Suprapubic skin (tissue), 4 donors: ENCODE results near the gene ITK. TPM values are rescaled to one million over a fixed set of nuclear protein-coding genes. Genes with fewer than 3 reads are reported as not detected.

Experiments
- DNase-seq, 2 donors: peaks; one replicate each; pipeline ENCODE4 v3.0.0-alpha.2; 2019; ENCODE audit warnings: low spot score in 2 of 2
- H3K27ac ChIP-seq: fragments of 200-600 bp; sonication (generic); one replicate; pipeline ENCODE4 v1.5.1; 2019
- H3K27me3 ChIP-seq: fragments of 200-600 bp; sonication (generic); one replicate; pipeline ENCODE4 v1.5.1; 2019
- H3K36me3 ChIP-seq: fragments of 200-600 bp; sonication (generic); one replicate; pipeline ENCODE4 v1.5.1; 2019
- H3K4me1 ChIP-seq: fragments of 200-600 bp; sonication (generic); one replicate; pipeline ENCODE4 v1.5.1; 2019
- H3K4me3 ChIP-seq: fragments of 200-600 bp; sonication (generic); one replicate; pipeline ENCODE4 v1.5.1; 2019; ENCODE audit warnings: mild to moderate bottlenecking
- H3K9me3 ChIP-seq: fragments of 200-600 bp; sonication (generic); one replicate; pipeline ENCODE4 v1.5.1; 2019
- EP300 ChIP-seq: sonication (generic); formaldehyde crosslinking; IDR thresholded peaks from one replicate; pipeline ENCODE4 v1.6.1; 2017; ENCODE audit warnings: antibody characterized with exemption
- POLR2A ChIP-seq, 2 donors: fragments of 450-650 bp; IDR thresholded peaks; one replicate each; pipeline ENCODE4 v1.6.1; 2017; ENCODE audit warnings: antibody characterized with exemption in 2 of 2, mild to moderate bottlenecking in 2 of 2, moderate library complexity in 2 of 2
- POLR2AphosphoS5 ChIP-seq, 3 donors: sonication (generic); formaldehyde crosslinking; IDR thresholded peaks; one replicate each; pipeline ENCODE4 v1.6.1; 2017; ENCODE audit warnings: antibody characterized with exemption in 3 of 3
- WGBS: methylation state at CpG from one replicate; pipeline ENCODE4 v1.1.5; 2018; 5-methylcytosine and 5-hydroxymethylcytosine counted together
- total RNA-seq, 4 donors: library from RNA; depleted of rRNA; stranded (reverse); fragments of >200 nt; gene quantifications; one replicate each; pipeline ENCODE4 v1.1.0, GENCODE V29; 2016
- TF ChIP-seq, protein P1 (sequence below), 2 donors: fragments of 200-600 bp in 1 of 2; fragments of 450-650 bp in 1 of 2; sonication (generic) in 1 of 2; IDR thresholded peaks; one replicate each; pipeline ENCODE4 v1.5.1; 2016 to 2019; ENCODE audit warnings: antibody characterized with exemption in 2 of 2, mild to moderate bottlenecking in 1 of 2, moderate library complexity in 1 of 2

Gene ITK
- total RNA-seq, 4 donors from 2014 or later = 1.6 to 3.5 (median 2.7) TPM

DNA sequence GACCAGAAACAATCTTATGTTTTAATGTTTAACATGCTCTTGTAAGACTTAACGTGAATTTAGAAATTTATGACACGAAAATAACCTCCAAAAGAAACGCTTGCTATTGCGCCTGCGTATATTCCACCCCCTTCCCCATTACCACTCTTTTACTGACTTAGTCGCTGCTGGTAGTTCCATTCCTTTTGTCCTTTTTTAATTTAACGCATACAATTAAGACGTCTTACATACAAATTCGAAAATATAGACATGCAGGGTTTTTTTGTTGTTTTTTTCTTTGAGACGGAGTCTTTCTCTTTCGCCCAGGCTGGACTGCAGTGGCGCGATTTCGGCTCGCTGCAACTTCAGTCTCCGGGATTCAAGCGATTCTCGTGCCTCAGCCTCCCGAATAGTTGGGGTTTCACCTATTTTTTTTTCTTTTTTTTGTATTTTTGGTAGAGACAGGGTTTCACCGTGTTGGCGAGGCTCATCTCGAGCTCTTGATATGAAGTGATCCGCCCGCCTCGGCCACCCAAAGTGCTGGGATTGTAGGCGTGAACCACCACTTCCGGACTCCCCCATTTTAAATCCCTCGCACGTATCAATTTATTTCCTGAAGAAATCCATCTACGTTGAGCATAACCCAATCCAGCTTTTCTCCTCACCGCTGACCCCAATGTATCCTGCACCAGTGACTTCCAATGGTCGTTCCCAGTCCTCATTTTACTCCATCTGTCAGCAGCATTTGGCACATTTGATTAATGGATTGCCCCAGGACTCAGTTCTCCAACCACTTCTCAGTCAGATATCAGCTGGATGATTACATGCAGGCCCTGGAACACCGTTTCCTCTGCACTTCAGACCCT, 37.3 kb upstream of the ITK start:
- H3K4me3 ChIP-seq = peak overlapping the region; percentile 77
- peak overlapping the region; percentile 94 for H3K27ac ChIP-seq
- peaks cover 17% of the 10 kb centered on the region for H3K4me1 ChIP-seq
- H3K27me3 ChIP-seq = no peaks in the 10 kb centered on the region
- TF ChIP-seq, protein P1, sequence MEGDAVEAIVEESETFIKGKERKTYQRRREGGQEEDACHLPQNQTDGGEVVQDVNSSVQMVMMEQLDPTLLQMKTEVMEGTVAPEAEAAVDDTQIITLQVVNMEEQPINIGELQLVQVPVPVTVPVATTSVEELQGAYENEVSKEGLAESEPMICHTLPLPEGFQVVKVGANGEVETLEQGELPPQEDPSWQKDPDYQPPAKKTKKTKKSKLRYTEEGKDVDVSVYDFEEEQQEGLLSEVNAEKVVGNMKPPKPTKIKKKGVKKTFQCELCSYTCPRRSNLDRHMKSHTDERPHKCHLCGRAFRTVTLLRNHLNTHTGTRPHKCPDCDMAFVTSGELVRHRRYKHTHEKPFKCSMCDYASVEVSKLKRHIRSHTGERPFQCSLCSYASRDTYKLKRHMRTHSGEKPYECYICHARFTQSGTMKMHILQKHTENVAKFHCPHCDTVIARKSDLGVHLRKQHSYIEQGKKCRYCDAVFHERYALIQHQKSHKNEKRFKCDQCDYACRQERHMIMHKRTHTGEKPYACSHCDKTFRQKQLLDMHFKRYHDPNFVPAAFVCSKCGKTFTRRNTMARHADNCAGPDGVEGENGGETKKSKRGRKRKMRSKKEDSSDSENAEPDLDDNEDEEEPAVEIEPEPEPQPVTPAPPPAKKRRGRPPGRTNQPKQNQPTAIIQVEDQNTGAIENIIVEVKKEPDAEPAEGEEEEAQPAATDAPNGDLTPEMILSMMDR (IDR thresholded peaks at IDR 0.05) = no peak
- no peak for TF ChIP-seq POLR2A (IDR thresholded peaks at IDR 0.05)
- TF ChIP-seq POLR2AphosphoS5 (IDR thresholded peaks at IDR 0.05) = no peak
- TF ChIP-seq EP300 = no peak
- DNase-seq = peak; percentile 72 to 83
- H3K36me3 ChIP-seq = peaks cover 3% of the 10 kb centered on the region
- WGBS = 15% methylated on average over 33 of the region's 33 CpGs
- no peaks in the 10 kb centered on the region for H3K9me3 ChIP-seq

DNA sequence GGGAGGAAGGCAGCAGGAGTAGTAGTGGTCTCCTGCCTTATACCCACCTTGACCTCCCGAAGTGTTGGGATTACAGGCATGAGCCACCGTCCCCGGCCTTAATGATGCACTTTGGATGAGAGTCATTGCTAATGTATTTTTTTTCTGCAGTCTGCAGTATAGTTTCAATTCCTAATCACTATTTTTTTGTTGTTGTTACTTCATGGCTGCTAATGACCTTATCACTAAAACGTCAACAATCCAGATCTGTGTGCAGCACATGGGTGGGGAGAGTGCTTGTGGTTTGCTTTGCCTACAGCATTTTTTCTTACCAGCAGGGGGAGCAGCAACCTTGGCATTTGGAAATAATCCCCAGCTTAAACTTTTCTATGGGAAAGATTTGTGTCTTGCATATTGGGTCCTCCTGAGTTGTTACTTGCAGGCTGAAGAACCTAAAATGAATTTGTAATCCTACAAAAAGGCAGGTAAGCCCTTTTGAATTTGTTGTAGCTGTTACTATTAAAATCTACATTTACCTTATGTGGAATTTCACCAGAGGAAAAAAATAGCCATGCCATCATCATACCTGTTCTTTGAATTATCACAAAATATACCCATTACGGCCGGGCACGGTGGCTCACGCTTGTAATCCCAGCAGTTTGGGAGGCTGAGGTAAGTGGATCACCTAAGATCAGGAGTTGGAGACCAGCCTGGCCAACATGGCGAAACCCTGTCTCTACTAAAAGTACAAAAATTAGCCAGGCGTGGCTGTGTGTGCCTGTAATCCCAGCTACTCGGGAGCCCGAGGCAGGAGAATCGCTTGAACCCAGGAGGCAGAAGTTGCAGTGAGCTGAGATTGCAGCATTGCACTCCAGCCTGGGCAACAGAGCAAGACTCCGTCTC, 31.7 kb upstream of the ITK start:
- no peak overlapping the region for H3K27ac ChIP-seq
- TF ChIP-seq POLR2AphosphoS5 (IDR thresholded peaks at IDR 0.05) = no peak
- TF ChIP-seq EP300 = no peak
- no peak for TF ChIP-seq POLR2A (IDR thresholded peaks at IDR 0.05)
- TF ChIP-seq, protein P1 (IDR thresholded peaks at IDR 0.05) = peak; percentile 63 to 83
- no peaks in the 10 kb centered on the region for H3K9me3 ChIP-seq
- peaks cover 2% of the 10 kb centered on the region for H3K4me1 ChIP-seq
- 74% methylated on average over 14 of the region's 14 CpGs for WGBS
- no peak overlapping the region for H3K4me3 ChIP-seq
- H3K36me3 ChIP-seq = no peaks in the 10 kb centered on the region
- DNase-seq = peak in 1 of 2 donors; percentile 73
- no peaks in the 10 kb centered on the region for H3K27me3 ChIP-seq

DNA sequence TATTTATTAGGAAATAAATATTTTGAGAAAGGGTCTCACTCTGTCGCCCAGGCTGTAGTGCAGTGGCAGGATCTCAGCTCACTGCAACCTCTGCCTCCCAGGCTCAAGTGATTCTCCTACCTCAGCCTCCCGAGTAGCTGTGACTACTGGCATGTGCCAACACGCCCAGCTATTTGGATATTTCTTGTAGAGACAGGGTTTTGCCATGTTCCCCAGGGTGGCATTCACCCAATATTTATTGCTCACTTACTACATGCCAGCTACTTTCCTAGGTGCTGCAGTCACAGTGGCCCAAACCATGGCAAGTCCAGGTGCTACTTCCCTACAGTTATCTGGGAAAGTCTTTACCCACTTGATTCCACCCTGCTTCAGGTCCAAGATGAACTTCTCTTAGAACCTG, 29.6 kb upstream of the ITK start:
- Histone ChIP-seq H3K27ac (no peak overlapping the region), H3K9me3 (no peaks in the 10 kb centered on the region), H3K4me1 (peaks cover 2% of the 10 kb centered on the region), H3K36me3 (no peaks in the 10 kb centered on the region), H3K4me3 (no peak overlapping the region), H3K27me3 (no peaks in the 10 kb centered on the region)
- no peak for DNase-seq
- 73% methylated on average over 3 of the region's 3 CpGs for WGBS
- TF ChIP-seq, protein P1 (IDR thresholded peaks at IDR 0.05) = no peak
- TF ChIP-seq POLR2A (IDR thresholded peaks at IDR 0.05) (no peak), POLR2AphosphoS5 (IDR thresholded peaks at IDR 0.05) (no peak), EP300 (no peak)

DNA sequence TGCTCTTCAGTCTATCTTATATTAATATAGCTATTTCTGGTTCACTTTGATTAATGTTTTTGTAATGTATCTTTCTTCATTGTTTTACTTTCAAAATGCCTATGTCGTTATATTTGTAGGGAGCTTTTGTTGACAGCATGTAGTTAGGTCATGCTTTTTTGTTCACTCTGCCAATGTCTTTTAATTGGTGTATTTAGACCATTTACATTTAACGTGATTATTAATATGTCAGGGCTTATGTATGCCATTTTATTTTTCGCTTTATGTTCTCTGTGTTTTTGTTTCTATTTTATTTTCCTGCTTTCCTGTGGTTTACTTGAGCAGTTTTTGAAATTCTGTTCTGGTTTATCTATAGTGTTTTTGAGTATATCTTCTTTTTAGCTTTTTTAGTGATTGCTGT, 25.3 kb upstream of the ITK start:
- TF ChIP-seq EP300 = no peak
- TF ChIP-seq, protein P1 (IDR thresholded peaks at IDR 0.05) = no peak
- no peak for TF ChIP-seq POLR2A (IDR thresholded peaks at IDR 0.05)
- Histone ChIP-seq H3K9me3 (no peaks in the 10 kb centered on the region), H3K27me3 (no peaks in the 10 kb centered on the region), H3K4me1 (no peaks in the 10 kb centered on the region), H3K36me3 (no peaks in the 10 kb centered on the region), H3K27ac (no peak overlapping the region), H3K4me3 (no peak overlapping the region)
- 83% methylated on average over 3 of the region's 3 CpGs for WGBS
- DNase-seq = no peak
